Superior temporal gyrus (tissue), 1 donor: ENCODE data around the gene GALNT11.
"Not testable (repeated sequence)": the region's sequence is repeated elsewhere in the genome, so short reads cannot be mapped to it uniquely, and the experiment has no call there.

Source experiments
- DNase-seq: peaks from one replicate; pipeline ENCODE4 v3.0.0-alpha.2; 2016; ENCODE audit errors: extremely low spot score

The GALNT11 gene

GRCh38 chr7:152025077-152025936 is at the start of gene GALNT11:
GALNT11 (plus strand) TSS chr7:152025674; CDS start chr7:152094228, 68,554 bp downstream.
- peak; percentile 80 for DNase-seq

GRCh38 chr7:151978616-151979015 is 46.9 kb upstream of the GALNT11 start:
- no peak for DNase-seq

- DNase-seq: no peak
Measured at GRCh38 chr7:151981223-151981622, 44.3 kb upstream of the GALNT11 start.

GRCh38 chr7:151982806-151983205 is 42.7 kb upstream of the GALNT11 start:
- DNase-seq: no peak

GRCh38 chr7:151984612-151985011 is 40.9 kb upstream of the GALNT11 start:
- DNase-seq: no peak

GRCh38 chr7:151987748-151988529 is 37.5 kb upstream of the GALNT11 start:
- peak; percentile 12 for DNase-seq

- peak; percentile 49 for DNase-seq
Measured at GRCh38 chr7:151992375-151992774, 33.1 kb upstream of the GALNT11 start.

- peak; percentile 54 for DNase-seq
Measured at GRCh38 chr7:151993977-151994676, 31.3 kb upstream of the GALNT11 start.

GRCh38 chr7:151999424-152000090 is 25.9 kb upstream of the GALNT11 start:
- no peak for DNase-seq

GRCh38 chr7:152000191-152000590 is 25.3 kb upstream of the GALNT11 start:
- no peak for DNase-seq

- DNase-seq: no peak
Measured at GRCh38 chr7:152006336-152006735, 19.1 kb upstream of the GALNT11 start.

- DNase-seq: no peak
Measured at GRCh38 chr7:152011860-152012259, 13.6 kb upstream of the GALNT11 start.

GRCh38 chr7:152013230-152013629 is 12.2 kb upstream of the GALNT11 start:
- DNase-seq: no peak

- no peak for DNase-seq
Measured at GRCh38 chr7:152013974-152014373, 11.5 kb upstream of the GALNT11 start.

- no peak for DNase-seq
Measured at GRCh38 chr7:152014722-152015121, 10.8 kb upstream of the GALNT11 start.

- no peak for DNase-seq
Measured at GRCh38 chr7:152015600-152015999, 9.9 kb upstream of the GALNT11 start.

- DNase-seq: no peak
Measured at GRCh38 chr7:152016947-152017346, 8.5 kb upstream of the GALNT11 start.

- DNase-seq: not testable (repeated sequence)
Measured at GRCh38 chr7:152017683-152018082, 7.8 kb upstream of the GALNT11 start.

- not testable (repeated sequence) for DNase-seq
Measured at GRCh38 chr7:152021740-152022139, 3.7 kb upstream of the GALNT11 start.

GRCh38 chr7:152025937-152026890 is 740 bp downstream of the GALNT11 start:
- DNase-seq: peak; percentile 18
